CD4-positive, alpha-beta T cell (primary cell): ENCODE data around the gene NR1H2. TPM values are rescaled to one million over a fixed set of nuclear protein-coding genes. Genes with fewer than 3 reads are reported as not detected.

Experiments used
- ATAC-seq: fragments of 200-7000 bp; cut with Tn5 transposase; one replicate; pipeline ENCODE4 v1.10.0; 2022; ENCODE audit warnings: mild to moderate bottlenecking; ENCODE audit not compliant: poor library complexity
- CTCF ChIA-PET: fragments of 350-600 bp; sonication (Branson Sonifier 250); formaldehyde crosslinking; loops from one replicate; lab custom pipeline; 2021; ENCODE audit warnings: antibody characterized with exemption, inconsistent platforms; lab: Charles Lee
- POLR2A ChIA-PET: fragments of 350-600 bp; sonication (Branson Sonifier 250); formaldehyde crosslinking; loops from one replicate; lab custom pipeline; 2021; ENCODE audit warnings: antibody characterized with exemption, inconsistent platforms; lab: Charles Lee
- DNase-seq, 14 experiments: peaks; one replicate each; pipeline ENCODE4 v3.0.0-alpha.2; 2013 to 2020; ENCODE audit warnings: mixed read lengths in 2 of 14
- H3K27ac ChIP-seq, 2 donors: one replicate each; pipeline versions ENCODE4 v1.5.1 to v1.7.0; 2013; ENCODE audit warnings: low read length in 2 of 2, low read depth in 1 of 2, mild to moderate bottlenecking in 1 of 2
- H3K27me3 ChIP-seq, 2 experiments: 1 replicate in 1 of 2; 2 replicates in 1 of 2; pipeline versions ENCODE4 v1.6.1 to v1.7.0; 2013; ENCODE audit warnings: low read length in 2 of 2, control low read depth in 1 of 2, mild to moderate bottlenecking in 1 of 2, moderate library complexity in 1 of 2; ENCODE audit not compliant: insufficient read depth in 2 of 2, control insufficient read depth in 1 of 2
- H3K36me3 ChIP-seq: one replicate; pipeline ENCODE4 v1.6.1; 2013; ENCODE audit warnings: low read length, control low read depth; ENCODE audit not compliant: insufficient read depth
- H3K4me1 ChIP-seq: one replicate; pipeline ENCODE4 v1.6.1; 2013; ENCODE audit warnings: low read length, control low read depth; ENCODE audit not compliant: insufficient read depth
- H3K4me3 ChIP-seq: one replicate; pipeline ENCODE4 v1.5.1; 2013; ENCODE audit warnings: mild to moderate bottlenecking, low read length, moderate library complexity
- H3K9me3 ChIP-seq, 2 experiments: 1 replicate in 1 of 2; 2 replicates in 1 of 2; pipeline versions ENCODE4 v1.6.1 to v1.7.0; 2013; ENCODE audit warnings: low read length in 2 of 2, mild to moderate bottlenecking in 2 of 2, control low read depth in 1 of 2, moderate library complexity in 1 of 2; ENCODE audit not compliant: control insufficient read depth in 1 of 2, insufficient read depth in 1 of 2
- H3K27ac Mint-ChIP-seq: one replicate; pipeline ENCODE4 v1.8.0; 2020; ENCODE audit warnings: mixed read lengths
- H3K27me3 Mint-ChIP-seq: one replicate; pipeline ENCODE4 v1.8.0; 2021; ENCODE audit warnings: mixed read lengths
- H3K36me3 Mint-ChIP-seq: one replicate; pipeline ENCODE4 v1.8.0; 2021; ENCODE audit warnings: low read depth, mixed read lengths
- H3K4me1 Mint-ChIP-seq: one replicate; pipeline ENCODE4 v1.8.0; 2021; ENCODE audit warnings: low read depth, mixed read lengths
- H3K4me3 Mint-ChIP-seq: one replicate; pipeline ENCODE4 v1.8.0; 2020; ENCODE audit warnings: mild to moderate bottlenecking, mixed read lengths
- H3K9me3 Mint-ChIP-seq: one replicate; pipeline ENCODE4 v1.8.0; 2020; ENCODE audit warnings: mixed read lengths
- intact Hi-C, 2 experiments: fragments of 100-400 bp; cut with DNase I in 1 of 2; cut with micrococcal nuclease in 1 of 2; formaldehyde crosslinking; loops; one replicate each; pipeline versions ENCODE4 v1.15.1 to v1.9.0; 2023 to 2025; cut with DNase I, micrococcal nuclease
- total RNA-seq, 174 experiments: library from RNA in 2 of 174; stranded (reverse) in 2 of 174; gene quantifications; one replicate each; pipeline ENCODE4 v1.2.3 and lab custom pipeline; 2021 to 2026
- TF ChIP-seq, protein P1 (sequence below): fragments of 200-600 bp; IDR thresholded peaks from one replicate; pipeline ENCODE4 v1.8.0; 2022; ENCODE audit warnings: antibody characterized with exemption, mild to moderate bottlenecking

Gene NR1H2
- total RNA-seq, 2 experiments from 2014 or later = 261 to 265 TPM

DNA sequence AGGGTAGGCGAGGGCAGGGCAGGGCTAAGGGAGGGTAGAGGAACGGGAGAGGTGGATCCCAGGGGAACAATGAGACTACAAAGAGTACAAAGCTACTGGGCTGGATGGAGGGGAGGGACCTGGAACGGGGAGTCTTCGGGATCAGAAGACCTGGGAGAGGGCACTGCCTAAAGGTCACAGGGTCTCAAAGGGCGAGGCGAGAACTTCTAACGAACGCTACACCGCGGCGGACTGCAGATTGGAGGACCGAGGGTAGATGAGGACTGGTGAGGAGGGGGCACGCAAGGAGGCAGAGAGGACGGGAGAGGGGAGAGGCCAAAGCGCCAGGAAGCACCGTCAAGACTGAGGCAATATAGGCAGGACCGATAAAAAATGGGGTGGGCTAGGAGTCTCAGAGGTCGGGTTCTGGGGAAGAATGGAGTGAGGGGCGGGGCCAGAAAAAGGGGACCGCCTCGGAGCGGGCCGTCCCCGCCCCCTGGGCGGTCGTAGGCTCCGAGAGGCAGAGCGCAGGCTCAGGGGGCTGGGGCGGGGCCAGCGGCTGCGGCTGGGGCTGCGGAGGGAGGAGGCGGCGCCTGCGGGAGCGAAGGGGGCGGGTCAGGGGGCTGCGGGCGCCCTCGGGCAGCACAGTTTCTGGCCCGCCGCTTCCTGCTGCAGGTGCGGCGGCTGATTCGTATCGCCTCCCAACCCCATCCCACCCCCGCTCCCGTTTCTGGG is 45.7 kb upstream of the NR1H2 start:
- DNase-seq (peak; percentile 51 to 91 (median 78)), ATAC-seq (peak; percentile 47)
- Histone ChIP-seq H3K27me3 (peaks cover 58 to 67% of the 10 kb centered on the region in 2 experiments), H3K4me1 (peaks cover 81% of the 10 kb centered on the region), H3K36me3 (no peaks in the 10 kb centered on the region), H3K27ac (no peak overlapping the region), H3K4me3 (peak overlapping the region; percentile 31), H3K9me3 (peaks cover 6 to 52% of the 10 kb centered on the region in 2 experiments)
- POLR2A ChIA-PET = no interaction called here
- no peaks in the 10 kb centered on the region for H3K9me3 Mint-ChIP-seq
- peaks cover 6% of the 10 kb centered on the region for H3K36me3 Mint-ChIP-seq
- TF ChIP-seq, protein P1, sequence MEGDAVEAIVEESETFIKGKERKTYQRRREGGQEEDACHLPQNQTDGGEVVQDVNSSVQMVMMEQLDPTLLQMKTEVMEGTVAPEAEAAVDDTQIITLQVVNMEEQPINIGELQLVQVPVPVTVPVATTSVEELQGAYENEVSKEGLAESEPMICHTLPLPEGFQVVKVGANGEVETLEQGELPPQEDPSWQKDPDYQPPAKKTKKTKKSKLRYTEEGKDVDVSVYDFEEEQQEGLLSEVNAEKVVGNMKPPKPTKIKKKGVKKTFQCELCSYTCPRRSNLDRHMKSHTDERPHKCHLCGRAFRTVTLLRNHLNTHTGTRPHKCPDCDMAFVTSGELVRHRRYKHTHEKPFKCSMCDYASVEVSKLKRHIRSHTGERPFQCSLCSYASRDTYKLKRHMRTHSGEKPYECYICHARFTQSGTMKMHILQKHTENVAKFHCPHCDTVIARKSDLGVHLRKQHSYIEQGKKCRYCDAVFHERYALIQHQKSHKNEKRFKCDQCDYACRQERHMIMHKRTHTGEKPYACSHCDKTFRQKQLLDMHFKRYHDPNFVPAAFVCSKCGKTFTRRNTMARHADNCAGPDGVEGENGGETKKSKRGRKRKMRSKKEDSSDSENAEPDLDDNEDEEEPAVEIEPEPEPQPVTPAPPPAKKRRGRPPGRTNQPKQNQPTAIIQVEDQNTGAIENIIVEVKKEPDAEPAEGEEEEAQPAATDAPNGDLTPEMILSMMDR = no peak
- intact Hi-C loops = loop anchor here in 1 of 2 experiments (10.0 kb wide), 1 partner anchor 394 kb away; the partner anchor contains the start of gene CLEC11A
- H3K4me1 Mint-ChIP-seq = peaks cover 72% of the 10 kb centered on the region
- peak overlapping the region; percentile 87 for H3K4me3 Mint-ChIP-seq
- H3K27me3 Mint-ChIP-seq = peaks cover 69% of the 10 kb centered on the region
- peak overlapping the region; percentile 83 for H3K27ac Mint-ChIP-seq
- CTCF ChIA-PET = interaction anchor here (3.3 kb wide), 1 partner anchor 27 kb away, joined by 10 read pairs; no protein-coding TSS in a partner anchor

DNA sequence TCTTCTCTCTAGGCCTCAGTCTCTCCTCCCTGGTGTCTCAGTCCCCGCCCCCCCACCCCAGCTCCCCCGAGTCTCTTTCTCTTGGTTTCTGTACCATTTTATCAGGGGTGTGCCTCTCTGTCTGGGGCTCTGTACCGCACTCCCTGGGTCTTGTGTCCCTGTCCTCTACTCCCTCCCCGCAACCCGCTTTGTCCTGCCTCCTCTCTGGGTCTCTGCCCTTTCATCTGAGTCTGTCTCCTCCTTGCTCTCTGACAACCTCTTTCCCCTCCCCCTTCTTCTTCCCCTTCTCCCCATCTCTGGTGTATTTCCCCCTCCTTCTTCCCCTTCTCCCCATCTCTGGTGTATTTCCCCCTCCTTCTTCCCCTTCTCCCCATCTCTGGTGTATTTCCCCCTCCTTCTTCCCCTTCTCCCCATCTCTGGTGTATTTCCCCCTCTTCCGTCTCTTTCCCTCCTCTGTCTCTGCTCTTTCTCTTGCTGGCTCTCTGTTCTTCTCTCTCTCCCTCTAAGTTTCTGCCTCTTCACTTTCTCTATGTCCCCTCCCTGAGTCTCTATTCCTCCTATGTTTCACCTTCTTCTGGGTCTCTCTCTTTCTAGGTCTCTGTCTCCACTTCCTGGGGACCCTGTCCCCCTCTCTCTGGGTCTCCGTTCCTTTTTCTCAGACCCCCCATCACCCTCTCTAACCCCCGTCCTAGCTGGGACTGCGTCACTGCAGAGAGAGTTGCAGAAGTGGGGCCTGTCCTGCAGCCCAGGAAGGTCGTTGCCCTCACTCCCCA is 44.9 kb upstream of the NR1H2 start:
- ChIA-PET POLR2A (interaction anchor here (3.8 kb wide), 1 partner anchor 27 kb away, joined by 38 read pairs; no protein-coding TSS in a partner anchor), CTCF (no interaction called here)
- peaks cover 6 to 43% of the 10 kb centered on the region in 2 experiments for H3K9me3 ChIP-seq
- H3K4me3 ChIP-seq = peak overlapping the region; percentile 31
- H3K27me3 ChIP-seq = peaks cover 51 to 58% of the 10 kb centered on the region in 2 experiments
- ATAC-seq = no peak
- Mint-ChIP-seq H3K27ac (peak overlapping the region; percentile 83), H3K4me3 (peak overlapping the region; percentile 61), H3K4me1 (peaks cover 68% of the 10 kb centered on the region), H3K9me3 (no peaks in the 10 kb centered on the region), H3K27me3 (peaks cover 69% of the 10 kb centered on the region), H3K36me3 (peaks cover 6% of the 10 kb centered on the region)
- no peak overlapping the region for H3K27ac ChIP-seq
- intact Hi-C loops = loop anchor here in 1 of 2 experiments (10.0 kb wide), 1 partner anchor 393 kb away; the partner anchor contains the start of gene CLEC11A
- TF ChIP-seq, protein P1 = no peak
- peaks cover 72% of the 10 kb centered on the region for H3K4me1 ChIP-seq
- no peaks in the 10 kb centered on the region for H3K36me3 ChIP-seq
- DNase-seq = peak in 2 of 14 experiments; percentile 43 to 49

DNA sequence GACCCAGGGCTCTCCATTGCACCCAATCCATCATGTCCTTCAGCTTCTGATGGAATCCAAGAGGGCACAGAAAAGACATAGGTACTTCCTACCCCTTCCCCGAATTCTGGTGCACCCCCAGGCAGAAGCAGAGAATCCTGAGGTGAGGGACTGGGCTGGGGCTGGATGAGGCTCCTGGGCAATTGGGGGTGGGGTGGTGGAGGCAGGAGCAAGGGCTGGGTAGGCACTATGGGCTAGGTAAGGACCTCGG is 44.3 kb upstream of the NR1H2 start:
- H3K9me3 ChIP-seq = peaks cover 6 to 40% of the 10 kb centered on the region in 2 experiments
- H3K4me3 ChIP-seq = no peak overlapping the region
- DNase-seq = no peak
- Mint-ChIP-seq H3K36me3 (peaks cover 6% of the 10 kb centered on the region), H3K27ac (peak overlapping the region; percentile 83), H3K4me1 (peaks cover 63% of the 10 kb centered on the region), H3K9me3 (no peaks in the 10 kb centered on the region), H3K27me3 (peaks cover 64% of the 10 kb centered on the region), H3K4me3 (peak overlapping the region; percentile 68)
- H3K4me1 ChIP-seq = peaks cover 67% of the 10 kb centered on the region
- no peaks in the 10 kb centered on the region for H3K36me3 ChIP-seq
- ChIA-PET CTCF (no interaction called here), POLR2A (interaction anchor here (3.8 kb wide), 1 partner anchor 26 kb away, joined by 38 read pairs; no protein-coding TSS in a partner anchor)
- TF ChIP-seq, protein P1 = no peak
- H3K27ac ChIP-seq = no peak overlapping the region
- no peak for ATAC-seq
- H3K27me3 ChIP-seq = peaks cover 46 to 54% of the 10 kb centered on the region in 2 experiments
- intact Hi-C loops = loop anchor here in 1 of 2 experiments (10.0 kb wide), 1 partner anchor 393 kb away; the partner anchor contains the start of gene CLEC11A
